Right lobe of liver (tissue), 6 donors: Measurements from ENCODE around the gene OXER1. TPM values are rescaled to one million over a fixed set of nuclear protein-coding genes. Genes with fewer than 3 reads are reported as not detected.

Experiments used
- ATAC-seq, 4 donors: fragments of 200-7000 bp; cut with Tn5 transposase; one replicate each; pipeline ENCODE4 v1.9.1; 2020; ENCODE audit warnings: mild to moderate bottlenecking in 4 of 4, moderate library complexity in 4 of 4
- DNase-seq, 3 donors: peaks; one replicate each; pipeline ENCODE4 v3.0.0-alpha.2; 2020
- H3K27ac ChIP-seq, 3 donors: fragments of 200-600 bp; one replicate each; pipeline ENCODE4 v1.8.0; 2022
- H3K27me3 ChIP-seq, 2 donors: fragments of 200-600 bp; one replicate each; pipeline ENCODE4 v1.8.0; 2022
- H3K36me3 ChIP-seq, 4 donors: fragments of 200-600 bp; sonication (generic) in 1 of 4; one replicate each; pipeline versions ENCODE4 v1.5.1 to v1.8.0; 2017 to 2022; ENCODE audit warnings: control low read depth in 1 of 4
- H3K4me1 ChIP-seq, 4 donors: fragments of 200-600 bp; sonication (generic) in 1 of 4; one replicate each; pipeline versions ENCODE4 v1.5.1 to v1.8.0; 2017 to 2022; ENCODE audit warnings: control low read depth in 1 of 4
- H3K4me3 ChIP-seq, 3 donors: fragments of 200-600 bp; one replicate each; pipeline ENCODE4 v1.8.0; 2022
- H3K9me3 ChIP-seq, 4 donors: fragments of 200-600 bp; sonication (generic) in 1 of 4; one replicate each; pipeline versions ENCODE4 v1.5.1 to v1.8.0; 2017 to 2022; ENCODE audit warnings: control low read depth in 1 of 4
- CTCF ChIP-seq, 4 donors: fragments of 200-600 bp in 3 of 4; fragments of 450-650 bp in 1 of 4; IDR thresholded peaks; one replicate each; pipeline versions ENCODE4 v1.5.1 to v1.8.0; 2016 to 2022; ENCODE audit warnings: antibody characterized with exemption in 4 of 4, mild to moderate bottlenecking in 2 of 4
- POLR2A ChIP-seq: fragments of 450-650 bp; IDR thresholded peaks from one replicate; pipeline ENCODE4 v1.6.1; 2017; ENCODE audit warnings: antibody characterized with exemption, mild to moderate bottlenecking
- WGBS: methylation state at CpG from one replicate; pipeline ENCODE4 v1.1.6; 2018; ENCODE audit warnings: low coverage, low lambda C conversion rate; ENCODE audit not compliant: insufficient coverage; ENCODE audit errors: missing lambda C conversion rate; 5-methylcytosine and 5-hydroxymethylcytosine counted together
- intact Hi-C, 2 donors: fragments of 100-400 bp; cut with DNase I; formaldehyde crosslinking; loops; one replicate each; pipeline versions ENCODE4 v1.11.2 to v1.14.1; 2022
- total RNA-seq, 6 experiments: library from RNA; depleted of rRNA in 2 of 6; stranded (reverse); fragments of >200 nt in 2 of 6; fragmentation: NEBNext Ultra II Directional in 3 of 6; extraction: Animal tissue kit (Norgen Biotek cat#: 25700) in 3 of 6; gene quantifications; one replicate each; pipeline versions ENCODE4 v1.1.0 to v1.2.4, GENCODE V29; 2016 to 2023
- donor health status: DM: no; HTN: yes; CAD: no.
- donor health status: DM: no; HTN: no; CAD: no.
- donor health status: DM: no; HTN: no; CAD: no.
- donor health status: DM: no; HTN: yes; CAD: no.
- donor health status: DM: no; HTN: yes; CAD: no.

Gene OXER1
- total RNA-seq, 6 experiments from 2014 or later, result 5.3 to 29.4 (median 10.7) TPM

GRCh38 chr2:42789751-42790150, 25.8 kb upstream of the OXER1 start:
- peak overlapping the region in 2 of 3 donors; percentile 6 to 83 for H3K4me3 ChIP-seq
- no peaks in the 10 kb centered on the region for H3K9me3 ChIP-seq
- ATAC-seq (no peak), DNase-seq (no peak)
- WGBS, result 33% methylated on average over 1 of the region's 2 CpGs
- peak overlapping the region in 2 of 3 donors; percentile 3 to 98 for H3K27ac ChIP-seq
- no peaks in the 10 kb centered on the region for H3K36me3 ChIP-seq
- no peaks in the 10 kb centered on the region for H3K27me3 ChIP-seq
- intact Hi-C loops, result no loop called here
- peaks cover 0 to 60% (median 26%) of the 10 kb centered on the region in 4 donors for H3K4me1 ChIP-seq
- TF ChIP-seq POLR2A (no peak), CTCF (IDR thresholded peaks at IDR 0.05) (no peak)

- no peak for TF ChIP-seq POLR2A
- no peak for TF ChIP-seq CTCF (IDR thresholded peaks at IDR 0.05)
- no peak overlapping the region for H3K4me3 ChIP-seq
- H3K27me3 ChIP-seq, result no peaks in the 10 kb centered on the region
- no peak for DNase-seq
- no peaks in the 10 kb centered on the region for H3K9me3 ChIP-seq
- WGBS, result 52% methylated on average over 4 of the region's 4 CpGs
- ATAC-seq, result no peak
- intact Hi-C loops, result no loop called here
- H3K27ac ChIP-seq, result peak overlapping the region in 2 of 3 donors; percentile 61 to 98
- no peaks in the 10 kb centered on the region for H3K36me3 ChIP-seq
- peaks cover 0 to 66% (median 29%) of the 10 kb centered on the region in 4 donors for H3K4me1 ChIP-seq
Observed at GRCh38 chr2:42788882-42789281, 24.9 kb upstream of the OXER1 start.

GRCh38 chr2:42788478-42788793, 24.5 kb upstream of the OXER1 start:
- Histone ChIP-seq H3K36me3 (peaks cover 0 to 2% (median 0%) of the 10 kb centered on the region in 4 donors), H3K9me3 (no peaks in the 10 kb centered on the region), H3K4me3 (peak overlapping the region in 2 of 3 donors; percentile 9 to 15), H3K27me3 (no peaks in the 10 kb centered on the region), H3K27ac (peak overlapping the region in 2 of 3 donors; percentile 61 to 98), H3K4me1 (peaks cover 0 to 70% (median 31%) of the 10 kb centered on the region in 4 donors)
- no peak for TF ChIP-seq CTCF (IDR thresholded peaks at IDR 0.05)
- TF ChIP-seq POLR2A, result no peak
- intact Hi-C loops, result no loop called here
- ATAC-seq (peak in 1 of 4 donors; percentile 1), DNase-seq (no peak)
- WGBS, result 18% methylated on average over 7 of the region's 9 CpGs

GRCh38 chr2:42787788-42788477, 24.0 kb upstream of the OXER1 start:
- Histone ChIP-seq H3K27ac (peak overlapping the region in 2 of 3 donors; percentile 73 to 98), H3K4me1 (peaks cover 0 to 75% (median 32%) of the 10 kb centered on the region in 4 donors), H3K9me3 (no peaks in the 10 kb centered on the region), H3K4me3 (peak overlapping the region in 2 of 3 donors; percentile 23 to 37), H3K36me3 (peaks cover 0 to 7% (median 0%) of the 10 kb centered on the region in 4 donors), H3K27me3 (no peaks in the 10 kb centered on the region)
- 18% methylated on average over 5 of the region's 12 CpGs for WGBS
- ATAC-seq (peak; percentile 31 to 89 (median 78)), DNase-seq (peak in 2 of 3 donors; percentile 96)
- TF ChIP-seq POLR2A (no peak), CTCF (IDR thresholded peaks at IDR 0.05) (no peak)
- intact Hi-C loops, result no loop called here
